Ovary (tissue), 9 donors: ENCODE data around the gene PRELID2. TPM values are rescaled to one million over a fixed set of nuclear protein-coding genes. Genes with fewer than 3 reads are reported as not detected.

Source experiments
- DNase-seq, 5 donors: peaks; one replicate each; pipeline ENCODE4 v3.0.0-alpha.2; 2019 to 2020
- H3K27ac ChIP-seq, 2 donors: fragments of 200-600 bp; one replicate each; pipeline versions ENCODE4 v1.5.1 to v1.8.0; 2019 to 2022
- H3K27me3 ChIP-seq: fragments of 200-600 bp; one replicate; pipeline ENCODE4 v1.8.0; 2022
- H3K36me3 ChIP-seq: fragments of 200-600 bp; sonication (generic); one replicate; pipeline ENCODE4 v1.5.1; 2019
- H3K4me1 ChIP-seq: one replicate; pipeline ENCODE4 v1.8.1; 2013; ENCODE audit warnings: mild to moderate bottlenecking, moderate library complexity; ENCODE audit not compliant: insufficient read depth
- H3K4me3 ChIP-seq: fragments of 200-600 bp; sonication (generic); one replicate; pipeline ENCODE4 v1.5.1; 2017
- H3K9me3 ChIP-seq, 2 donors: fragments of 200-600 bp in 1 of 2; sonication (generic) in 1 of 2; one replicate each; pipeline versions ENCODE4 v1.5.1 to v1.8.1; 2013 to 2019; ENCODE audit warnings: mild to moderate bottlenecking in 1 of 2, moderate library complexity in 1 of 2
- EP300 ChIP-seq: sonication (generic); formaldehyde crosslinking; IDR thresholded peaks from one replicate; pipeline ENCODE4 v1.6.1; 2017; ENCODE audit warnings: antibody characterized with exemption
- POLR2A ChIP-seq: fragments of 450-650 bp; IDR thresholded peaks from one replicate; pipeline ENCODE4 v1.6.1; 2017; ENCODE audit warnings: antibody characterized with exemption, mild to moderate bottlenecking, moderate library complexity
- WGBS, 3 donors: extraction: QIAGEN DNeasy Blood & Tissue Kit in 1 of 3; methylation state at CpG; one replicate each; pipeline versions ENCODE4 v1.1.5 to v1.1.7; 2013 to 2017; 5-methylcytosine and 5-hydroxymethylcytosine counted together
- intact Hi-C, 4 donors: fragments of 100-400 bp; cut with DNase I; formaldehyde crosslinking; loops; one replicate each; pipeline versions ENCODE4 v1.11.0 to v1.15.1; 2022 to 2023
- polyA plus RNA-seq, 2 donors: library from polyadenylated mRNA; stranded (reverse); fragments of 200-250 nt in 1 of 2; fragments of 350-450 nt in 1 of 2; fragmentation: Illumina TruSeq in 1 of 2; extraction: RNeasy Lipid Tissue Mini Kit (QIAGEN cat#74804) in 1 of 2; gene quantifications; one replicate each; pipeline ENCODE4 v1.2.3, GENCODE V29; 2013 to 2014
- total RNA-seq, 7 donors: library from RNA; depleted of rRNA in 2 of 7; stranded (reverse); fragments of >200 nt in 2 of 7; fragmentation: NEBNext Ultra II Directional in 3 of 7; extraction: Animal tissue kit (Norgen Biotek cat#: 25700) in 3 of 7; gene quantifications; one replicate each; pipeline versions ENCODE4 v1.1.0 to v1.2.4, GENCODE V29; 2016 to 2023
- TF ChIP-seq, protein P1 (sequence below), 3 donors: fragments of 450-650 bp in 2 of 3; fragments of 200-600 bp in 1 of 3; IDR thresholded peaks; one replicate each; pipeline versions ENCODE4 v1.5.1 to v1.8.0; 2016 to 2022; ENCODE audit warnings: antibody characterized with exemption in 3 of 3, mild to moderate bottlenecking in 1 of 3
- donor health status: DM: no; HTN: no; CAD: no; lungs with moderate emphysema.
- donor health status: DM: no; HTN: no; CAD: no.
- donor health status: Bipolar disorder and iron deficiency.
- donor health status: DM: yes; HTN: yes; CAD: no.
- donor health status: DM: no; HTN: no; CAD: no.
- donor health status: DM: yes; HTN: yes; CAD: no.

PRELID2 gene
- total and polyA plus RNA-seq, 9 donors = 5.4 to 49.7 (median 28.4) TPM

DNA sequence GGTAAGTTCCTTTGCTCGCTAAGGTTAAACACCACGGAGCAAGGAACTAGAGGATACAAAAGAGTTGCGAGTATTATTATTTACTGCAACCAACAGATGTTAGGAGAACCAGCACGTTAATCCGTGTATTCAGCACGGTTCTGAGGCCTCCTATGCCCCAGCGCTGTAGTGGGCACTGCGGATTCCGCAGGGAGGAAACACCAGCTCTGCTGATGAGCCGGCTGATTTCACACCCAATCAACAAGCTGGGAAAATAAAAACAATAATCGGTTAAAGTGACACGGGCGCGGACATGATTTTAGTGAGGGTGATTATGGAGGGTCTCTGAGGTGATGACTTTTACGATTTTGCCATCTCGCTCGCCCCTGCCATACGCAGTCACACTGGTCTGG, 702 bp upstream of the PRELID2 start:
- peak overlapping the region in 1 of 2 donors; percentile 48 for H3K27ac ChIP-seq
- peak in 2 of 5 donors; percentile 24 to 33 for DNase-seq
- TF ChIP-seq, protein P1, sequence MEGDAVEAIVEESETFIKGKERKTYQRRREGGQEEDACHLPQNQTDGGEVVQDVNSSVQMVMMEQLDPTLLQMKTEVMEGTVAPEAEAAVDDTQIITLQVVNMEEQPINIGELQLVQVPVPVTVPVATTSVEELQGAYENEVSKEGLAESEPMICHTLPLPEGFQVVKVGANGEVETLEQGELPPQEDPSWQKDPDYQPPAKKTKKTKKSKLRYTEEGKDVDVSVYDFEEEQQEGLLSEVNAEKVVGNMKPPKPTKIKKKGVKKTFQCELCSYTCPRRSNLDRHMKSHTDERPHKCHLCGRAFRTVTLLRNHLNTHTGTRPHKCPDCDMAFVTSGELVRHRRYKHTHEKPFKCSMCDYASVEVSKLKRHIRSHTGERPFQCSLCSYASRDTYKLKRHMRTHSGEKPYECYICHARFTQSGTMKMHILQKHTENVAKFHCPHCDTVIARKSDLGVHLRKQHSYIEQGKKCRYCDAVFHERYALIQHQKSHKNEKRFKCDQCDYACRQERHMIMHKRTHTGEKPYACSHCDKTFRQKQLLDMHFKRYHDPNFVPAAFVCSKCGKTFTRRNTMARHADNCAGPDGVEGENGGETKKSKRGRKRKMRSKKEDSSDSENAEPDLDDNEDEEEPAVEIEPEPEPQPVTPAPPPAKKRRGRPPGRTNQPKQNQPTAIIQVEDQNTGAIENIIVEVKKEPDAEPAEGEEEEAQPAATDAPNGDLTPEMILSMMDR (IDR thresholded peaks at IDR 0.05) = no peak
- TF ChIP-seq EP300 = no peak
- no peak for TF ChIP-seq POLR2A
- intact Hi-C loops = no loop called here
- no peaks in the 10 kb centered on the region for H3K36me3 ChIP-seq
- peak overlapping the region; percentile 79 for H3K4me3 ChIP-seq
- H3K4me1 ChIP-seq = peaks cover 7% of the 10 kb centered on the region
- H3K27me3 ChIP-seq = no peaks in the 10 kb centered on the region
- 32 to 42% (median 41%) methylated on average over 18 of the region's 18 CpGs for WGBS, 3 donors
- no peaks in the 10 kb centered on the region for H3K9me3 ChIP-seq

DNA sequence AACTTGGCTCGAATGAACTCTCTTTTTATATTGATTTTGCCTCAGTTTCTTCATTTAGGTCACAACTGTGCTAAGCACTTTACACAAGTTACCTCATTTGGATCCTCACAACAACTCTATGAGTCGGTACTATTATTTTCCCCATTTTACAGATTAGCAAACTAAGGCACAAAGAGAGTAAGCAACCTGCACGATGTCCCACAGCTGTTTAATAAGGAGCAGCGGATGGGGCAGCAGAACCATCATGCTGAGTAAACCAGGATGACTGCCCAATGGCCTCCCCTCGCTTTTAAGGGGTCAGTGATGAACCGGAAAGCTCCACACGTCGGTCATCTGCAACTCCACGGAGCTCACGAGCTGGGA, 607 bp downstream of the PRELID2 start:
- no peak for DNase-seq
- TF ChIP-seq POLR2A (no peak), EP300 (no peak)
- TF ChIP-seq, protein P1 (IDR thresholded peaks at IDR 0.05) = no peak
- WGBS, 3 donors = 9 to 11% (median 10%) methylated on average over 10 of the region's 10 CpGs
- no peaks in the 10 kb centered on the region for H3K36me3 ChIP-seq
- peaks cover 7% of the 10 kb centered on the region for H3K4me1 ChIP-seq
- peak overlapping the region in 1 of 2 donors; percentile 48 for H3K27ac ChIP-seq
- no peaks in the 10 kb centered on the region for H3K27me3 ChIP-seq
- peak overlapping the region; percentile 79 for H3K4me3 ChIP-seq
- H3K9me3 ChIP-seq = no peaks in the 10 kb centered on the region
- intact Hi-C loops = no loop called here

DNA sequence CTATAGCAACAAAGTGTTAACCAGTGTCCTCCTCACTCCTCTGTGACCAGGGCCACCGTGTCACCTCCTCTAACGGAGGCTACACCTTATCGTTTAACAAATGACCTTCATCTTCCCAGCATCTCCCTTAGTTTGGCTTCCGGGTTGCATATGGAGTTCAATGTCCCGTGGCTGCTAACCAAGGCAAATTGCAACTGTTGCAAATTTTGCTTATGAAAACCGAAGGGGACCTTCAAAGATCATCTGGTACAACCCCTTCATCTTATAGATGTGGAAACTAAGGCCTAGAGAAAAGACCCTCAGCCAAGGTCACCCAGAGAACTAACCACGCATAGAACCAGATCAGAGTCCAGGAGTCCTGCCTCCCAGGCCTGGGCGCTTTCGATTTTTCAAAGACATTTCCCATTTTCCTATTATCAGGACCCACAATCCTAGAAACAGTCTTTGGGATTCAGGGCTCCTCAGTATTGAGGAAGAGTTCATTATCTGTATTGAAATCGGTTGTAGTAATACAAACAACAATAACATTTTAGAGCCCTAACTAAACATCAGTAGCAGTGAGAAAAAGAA, 1.4 kb downstream of the PRELID2 start:
- DNase-seq = no peak
- no peak overlapping the region for H3K27ac ChIP-seq
- TF ChIP-seq POLR2A (no peak), EP300 (no peak)
- TF ChIP-seq, protein P1 (IDR thresholded peaks at IDR 0.05) = no peak
- H3K9me3 ChIP-seq = no peaks in the 10 kb centered on the region
- H3K4me3 ChIP-seq = no peak overlapping the region
- H3K27me3 ChIP-seq = no peaks in the 10 kb centered on the region
- peaks cover 8% of the 10 kb centered on the region for H3K4me1 ChIP-seq
- intact Hi-C loops = no loop called here
- 60 to 67% (median 64%) methylated on average over 10 of the region's 10 CpGs for WGBS, 3 donors
- no peaks in the 10 kb centered on the region for H3K36me3 ChIP-seq

DNA sequence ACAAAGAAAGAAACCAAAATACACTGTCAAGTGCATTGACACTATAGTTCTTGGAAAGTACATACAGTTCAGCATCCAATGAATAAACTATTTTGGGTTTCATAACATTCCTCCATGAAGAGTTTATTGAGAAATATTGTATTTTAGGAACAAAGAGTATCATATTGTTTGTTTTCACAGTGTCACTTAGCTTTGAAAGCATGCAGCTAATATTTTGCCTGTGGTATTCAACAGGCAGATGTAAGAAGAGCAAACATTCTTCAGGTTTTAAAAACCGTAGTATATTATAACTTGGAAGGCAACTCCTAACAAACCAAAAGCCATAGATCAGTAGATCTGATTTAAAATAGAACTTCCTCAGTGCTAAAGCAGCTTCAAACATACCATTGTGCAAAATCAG, 4.5 kb downstream of the PRELID2 start:
- intact Hi-C loops = no loop called here
- TF ChIP-seq, protein P1 (IDR thresholded peaks at IDR 0.05) = no peak
- TF ChIP-seq POLR2A (no peak), EP300 (no peak)
- H3K27me3 ChIP-seq = no peaks in the 10 kb centered on the region
- no peaks in the 10 kb centered on the region for H3K36me3 ChIP-seq
- H3K27ac ChIP-seq = no peak overlapping the region
- peaks cover 8% of the 10 kb centered on the region for H3K4me1 ChIP-seq
- no peak for DNase-seq
- no peaks in the 10 kb centered on the region for H3K9me3 ChIP-seq
- 1 to 13% (median 3%) methylated on average over 1 of the region's 1 CpG for WGBS, 3 donors
- H3K4me3 ChIP-seq = no peak overlapping the region
